ENCODE data around the gene HBE1.

- no peak for TF ChIP-seq CTCF (conservative IDR thresholded peaks at IDR 0.05; ENCODE audit: low read depth in 2 of 2)
- no peak for TF ChIP-seq STAT1 (IDR thresholded peaks at IDR 0.05; ENCODE audit: unreplicated experiment)
- no peak for TF ChIP-seq NANOG (IDR thresholded peaks at IDR 0.05; ENCODE audit: borderline replicate concordance)
- TF ChIP-seq POLR2AphosphoS5 (IDR thresholded peaks at IDR 0.05; ENCODE audit: low read depth) = no peak
- no peak for TF ChIP-seq EZH2 (IDR thresholded peaks at IDR 0.05; ENCODE audit: low read depth, unreplicated experiment)
- TF ChIP-seq REST (IDR thresholded peaks at IDR 0.05; ENCODE audit: unreplicated experiment) = no peak
- no peak for TF ChIP-seq EZH2phosphoT487 (IDR thresholded peaks at IDR 0.05; ENCODE audit: unreplicated experiment)
- TF ChIP-seq ZNF114 (CRISPR knock-in tag; IDR thresholded peaks at IDR 0.05) = no peak
- TF ChIP-seq JUNB (IDR thresholded peaks at IDR 0.05; ENCODE audit: unreplicated experiment) = no peak
Measured at GRCh38 chr11:5223146-5223545, 46.6 kb downstream of the HBE1 start.
